Measurements from ENCODE around the gene ZBTB46. TPM values are rescaled to one million over a fixed set of nuclear protein-coding genes. Genes with fewer than 3 reads are reported as not detected.

Gene ZBTB46
- total RNA-seq, 2 experiments from 2014 or later: 4.6 to 5.5 TPM

DNA sequence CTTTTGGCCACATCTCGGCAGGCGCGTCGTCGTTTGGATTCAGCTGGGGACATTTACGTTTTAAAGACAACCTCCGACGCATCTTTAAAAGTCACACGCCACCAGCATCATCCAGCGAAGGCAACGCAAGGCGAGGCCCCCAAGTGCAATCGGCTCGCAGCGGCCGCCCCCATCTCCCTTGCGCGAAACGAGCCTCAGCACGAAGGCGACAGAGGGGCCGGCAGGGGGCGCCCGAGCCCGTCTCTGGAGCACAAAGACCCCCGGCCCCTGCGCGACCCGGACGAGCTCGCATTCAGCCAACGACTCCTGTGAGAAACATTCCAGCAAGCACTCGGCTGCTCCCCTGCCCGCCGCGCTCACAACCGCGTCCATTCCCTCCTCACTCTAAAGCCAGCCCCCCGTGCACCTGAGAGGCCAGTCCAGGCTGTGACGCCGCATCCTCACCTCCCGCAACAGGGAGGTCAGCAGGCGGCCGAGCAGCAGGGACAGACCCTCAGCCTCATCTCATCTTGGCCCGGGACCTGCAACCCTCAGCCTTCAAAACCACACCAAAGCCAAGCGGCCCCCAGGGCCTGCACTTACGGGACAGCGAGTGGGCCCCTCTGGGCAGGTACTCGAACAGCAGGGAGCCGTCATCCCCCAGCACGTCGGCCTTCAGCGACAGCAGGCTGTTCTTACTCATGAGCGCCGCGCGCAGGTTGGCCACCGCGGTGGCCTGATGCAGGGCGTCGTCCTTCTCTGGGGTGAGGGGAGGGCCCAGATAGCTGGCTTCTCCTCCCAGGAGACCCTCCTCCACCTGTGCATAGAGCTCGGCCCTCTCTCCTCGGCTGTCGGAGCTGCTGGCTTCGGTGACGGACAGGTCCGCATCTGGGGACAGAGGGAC is 55.7 kb downstream of the ZBTB46 start:
- no peaks in the 10 kb centered on the region for H3K36me3 Mint-ChIP-seq
- intact Hi-C loops (cut with micrococcal nuclease): no loop called here
- peak; percentile 24 for DNase-seq

DNA sequence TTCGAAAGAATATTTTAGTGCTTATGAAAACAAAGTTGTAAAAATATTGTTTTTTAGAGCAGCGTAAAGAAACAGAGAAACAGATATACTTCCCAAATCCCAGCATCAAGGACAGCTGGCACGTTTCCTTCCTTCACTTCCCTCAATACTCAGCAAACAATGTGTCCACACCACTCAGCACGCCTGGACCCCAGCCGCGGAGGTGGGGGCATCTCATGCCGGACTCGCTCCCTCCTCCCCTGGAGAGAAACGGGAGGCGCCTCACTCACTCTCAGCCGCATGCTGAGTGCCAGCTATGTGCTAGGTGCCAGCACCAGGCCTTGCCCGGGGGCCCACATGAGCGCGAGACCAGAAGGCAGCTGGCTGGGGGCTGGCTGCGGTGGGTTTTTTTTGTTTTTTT is 56.8 kb downstream of the ZBTB46 start:
- POLR2A ChIA-PET: no interaction called here

More for the DNA sequence above, 55.7 kb downstream of the ZBTB46 start:
- Mint-ChIP-seq H3K4me1 (ENCODE audit: low read depth) (no peaks in the 10 kb centered on the region), H3K9me3 (no peaks in the 10 kb centered on the region), H3K27ac (no peak overlapping the region), H3K4me3 (no peak overlapping the region), H3K27me3 (no peaks in the 10 kb centered on the region)
- ChIA-PET CTCF (interaction anchor here (0.5 to 2.2 kb wide), 9 partner anchors 9 to 344 kb away, joined by 3 to 8 read pairs (median 4); partner anchors contain the start of gene TPD52L2), POLR2A (no interaction called here)

DNA sequence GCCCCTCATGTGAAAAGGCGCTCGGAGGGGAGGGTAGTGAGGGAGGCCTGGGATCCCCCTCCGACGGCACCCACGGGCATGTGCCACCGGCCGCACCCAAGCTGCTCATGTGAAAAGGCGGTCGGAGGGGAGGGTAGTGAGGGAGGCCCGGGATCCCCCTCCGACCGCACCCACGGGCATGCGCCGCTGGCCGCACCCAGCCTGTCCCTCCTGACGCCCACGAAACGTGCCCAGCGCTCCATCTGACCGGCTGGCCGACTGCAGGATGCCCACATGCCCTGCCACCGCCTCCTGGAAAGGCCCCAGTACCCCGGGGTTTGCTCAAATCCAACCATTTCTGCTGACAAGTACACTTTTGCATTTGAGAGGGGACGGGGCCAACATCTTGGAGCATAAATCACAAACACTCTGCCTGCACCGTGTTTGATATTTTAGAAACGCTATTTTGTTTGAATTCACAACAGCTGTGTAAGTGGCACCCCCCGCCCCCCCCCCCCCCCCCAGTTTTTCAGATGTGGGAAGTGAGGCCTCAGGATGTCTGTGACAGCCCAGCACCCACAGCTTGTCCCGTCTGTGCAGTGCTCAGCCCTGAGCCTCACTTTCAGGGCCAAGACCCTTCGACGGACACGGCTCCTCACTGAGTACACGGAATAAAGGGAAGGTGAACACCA is 57.4 kb downstream of the ZBTB46 start:
- intact Hi-C loops (cut with micrococcal nuclease): no loop called here
- Mint-ChIP-seq H3K36me3 (no peaks in the 10 kb centered on the region), H3K27me3 (no peaks in the 10 kb centered on the region), H3K9me3 (no peaks in the 10 kb centered on the region), H3K4me1 (ENCODE audit: low read depth) (no peaks in the 10 kb centered on the region), H3K4me3 (no peak overlapping the region), H3K27ac (no peak overlapping the region)
- ChIA-PET CTCF (interaction anchor here (1.3 to 2.2 kb wide), 2 partner anchors 11 to 12 kb away, joined by 5 to 7 read pairs; no protein-coding TSS in a partner anchor), POLR2A (interaction anchor here (0.6 kb wide), 1 partner anchor 39 kb away, joined by 3 read pairs; no protein-coding TSS in a partner anchor)
- DNase-seq: no peak

More for the DNA sequence above, 56.8 kb downstream of the ZBTB46 start:
- no peak for DNase-seq
- Mint-ChIP-seq H3K36me3 (no peaks in the 10 kb centered on the region), H3K9me3 (no peaks in the 10 kb centered on the region), H3K27me3 (no peaks in the 10 kb centered on the region), H3K4me1 (ENCODE audit: low read depth) (no peaks in the 10 kb centered on the region), H3K4me3 (no peak overlapping the region), H3K27ac (no peak overlapping the region)
- CTCF ChIA-PET: interaction anchor here (0.6 to 2.2 kb wide), 5 partner anchors 10 to 345 kb away, joined by 3 to 7 read pairs (median 4); no protein-coding TSS in a partner anchor
- intact Hi-C loops (cut with micrococcal nuclease): no loop called here

DNA sequence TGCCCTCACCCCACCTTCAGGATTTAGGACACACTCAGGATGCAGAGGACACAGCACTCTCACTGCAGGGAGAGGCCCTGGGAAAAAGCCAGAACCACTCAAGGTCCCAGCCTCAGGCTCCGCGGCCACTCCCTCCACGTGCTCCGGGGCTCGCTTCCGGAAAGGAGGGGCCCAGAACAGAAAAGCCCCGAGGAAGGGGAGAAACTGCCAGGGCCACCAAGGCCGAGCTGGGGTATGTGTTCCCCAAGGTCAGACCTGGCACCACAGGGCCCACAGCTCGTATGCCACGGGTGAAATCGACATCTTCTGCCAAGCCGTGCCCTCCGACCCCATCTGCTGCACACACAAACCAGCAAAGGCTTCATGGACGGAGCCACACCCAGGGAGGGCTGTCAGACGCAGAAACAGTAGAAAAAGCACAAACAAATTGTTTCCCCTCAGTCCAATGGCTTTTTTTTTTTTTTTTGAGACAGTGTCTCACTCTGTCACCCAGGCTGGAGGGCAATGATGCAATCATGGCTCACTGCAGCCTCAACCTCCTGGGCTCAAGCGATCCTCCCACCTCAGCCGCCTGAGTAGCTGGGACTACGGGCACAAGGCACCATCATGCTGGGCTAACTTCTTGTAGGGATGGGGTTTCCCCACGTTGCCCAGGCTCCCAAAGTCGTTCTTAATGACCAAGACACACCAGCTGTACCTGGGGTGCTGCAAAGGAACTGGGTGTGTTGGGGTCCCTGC is 58.1 kb downstream of the ZBTB46 start:
- ChIA-PET POLR2A (interaction anchor here (0.6 kb wide), 1 partner anchor 38 kb away, joined by 3 read pairs; no protein-coding TSS in a partner anchor), CTCF (interaction anchor here (1.1 kb wide), 1 partner anchor 14 kb away, joined by 3 read pairs; no protein-coding TSS in a partner anchor)
- no peaks in the 10 kb centered on the region for H3K27me3 Mint-ChIP-seq
- H3K4me3 Mint-ChIP-seq: no peak overlapping the region
- intact Hi-C loops (cut with micrococcal nuclease): no loop called here
- H3K9me3 Mint-ChIP-seq: no peaks in the 10 kb centered on the region
- no peaks in the 10 kb centered on the region for H3K36me3 Mint-ChIP-seq
- H3K27ac Mint-ChIP-seq: no peak overlapping the region
- DNase-seq: no peak
- H3K4me1 Mint-ChIP-seq (ENCODE audit: low read depth): no peaks in the 10 kb centered on the region

DNA sequence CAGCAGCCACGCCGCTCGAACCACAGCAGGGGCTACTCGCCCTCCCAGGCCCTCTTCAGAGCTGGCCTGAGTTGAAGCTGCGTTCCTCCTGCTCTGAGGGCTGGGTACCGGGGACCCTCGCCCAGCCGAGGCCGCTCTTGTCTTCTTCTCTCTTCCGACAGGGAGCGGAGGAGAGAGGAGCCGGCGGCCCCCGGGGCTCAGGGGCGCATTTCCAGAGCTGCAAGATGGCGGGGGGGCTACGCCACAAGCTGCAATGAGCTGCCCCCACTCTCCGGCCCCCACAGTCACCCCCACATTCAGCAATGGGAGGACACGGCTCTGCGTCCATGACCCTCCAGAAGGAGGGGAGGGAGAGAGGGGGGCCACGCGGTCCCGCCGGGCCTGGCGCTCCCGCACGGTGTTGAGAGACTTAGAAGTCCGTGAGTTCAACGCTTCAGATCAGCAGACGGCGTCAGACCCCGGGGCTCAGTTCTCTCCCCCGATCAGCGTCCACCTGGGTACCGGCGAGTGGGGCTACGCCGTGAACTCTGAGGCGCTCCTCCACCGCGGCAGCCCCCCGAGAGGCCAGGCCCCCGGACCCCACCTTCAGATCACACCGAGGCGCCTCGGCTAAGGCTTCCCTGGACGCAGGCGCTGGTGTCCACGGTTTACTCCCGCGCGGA is 59.9 kb downstream of the ZBTB46 start:
- intact Hi-C loops (cut with micrococcal nuclease): no loop called here
- no peak overlapping the region for H3K4me3 Mint-ChIP-seq
- H3K36me3 Mint-ChIP-seq: no peaks in the 10 kb centered on the region
- no peak for DNase-seq
- ChIA-PET POLR2A (no interaction called here), CTCF (no interaction called here)
- no peaks in the 10 kb centered on the region for H3K4me1 Mint-ChIP-seq (ENCODE audit: low read depth)
- H3K27me3 Mint-ChIP-seq: no peaks in the 10 kb centered on the region
- no peaks in the 10 kb centered on the region for H3K9me3 Mint-ChIP-seq
- H3K27ac Mint-ChIP-seq: no peak overlapping the region

DNA sequence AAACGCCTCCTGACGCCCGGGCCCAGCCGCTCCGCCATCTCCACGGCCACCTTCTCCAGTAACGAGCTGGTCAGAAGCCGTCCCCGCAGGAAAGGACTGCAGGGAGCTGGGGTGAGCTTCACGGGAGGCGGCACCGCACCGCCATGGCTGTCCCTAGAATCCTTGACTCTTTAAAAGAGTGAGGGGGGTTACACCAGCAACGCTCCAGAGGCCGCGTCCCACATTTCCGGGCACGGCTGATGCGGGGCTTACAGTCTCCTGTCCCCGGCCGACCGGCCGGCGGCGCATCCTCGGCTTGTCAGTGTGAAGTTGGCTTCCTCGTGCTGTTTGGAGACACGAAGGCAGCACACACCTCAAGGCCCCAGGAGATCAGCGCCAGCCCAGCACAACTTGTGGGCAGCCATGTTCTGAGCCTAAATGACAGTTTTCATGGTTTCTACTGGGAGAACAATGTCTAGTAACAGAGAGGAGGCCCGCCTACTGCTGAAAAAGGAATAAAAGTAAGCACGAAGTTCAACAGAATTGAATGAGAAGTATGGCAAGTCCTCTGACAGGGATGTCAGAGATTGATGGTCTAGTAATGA is 61.1 kb downstream of the ZBTB46 start:
- no peaks in the 10 kb centered on the region for H3K36me3 Mint-ChIP-seq
- H3K4me3 Mint-ChIP-seq: no peak overlapping the region
- CTCF ChIA-PET: no interaction called here
- H3K4me1 Mint-ChIP-seq (ENCODE audit: low read depth): no peaks in the 10 kb centered on the region
- no peak overlapping the region for H3K27ac Mint-ChIP-seq
- H3K9me3 Mint-ChIP-seq: no peaks in the 10 kb centered on the region
- H3K27me3 Mint-ChIP-seq: no peaks in the 10 kb centered on the region
- DNase-seq: no peak
- intact Hi-C loops (cut with micrococcal nuclease): no loop called here
- POLR2A ChIA-PET: no interaction called here

DNA sequence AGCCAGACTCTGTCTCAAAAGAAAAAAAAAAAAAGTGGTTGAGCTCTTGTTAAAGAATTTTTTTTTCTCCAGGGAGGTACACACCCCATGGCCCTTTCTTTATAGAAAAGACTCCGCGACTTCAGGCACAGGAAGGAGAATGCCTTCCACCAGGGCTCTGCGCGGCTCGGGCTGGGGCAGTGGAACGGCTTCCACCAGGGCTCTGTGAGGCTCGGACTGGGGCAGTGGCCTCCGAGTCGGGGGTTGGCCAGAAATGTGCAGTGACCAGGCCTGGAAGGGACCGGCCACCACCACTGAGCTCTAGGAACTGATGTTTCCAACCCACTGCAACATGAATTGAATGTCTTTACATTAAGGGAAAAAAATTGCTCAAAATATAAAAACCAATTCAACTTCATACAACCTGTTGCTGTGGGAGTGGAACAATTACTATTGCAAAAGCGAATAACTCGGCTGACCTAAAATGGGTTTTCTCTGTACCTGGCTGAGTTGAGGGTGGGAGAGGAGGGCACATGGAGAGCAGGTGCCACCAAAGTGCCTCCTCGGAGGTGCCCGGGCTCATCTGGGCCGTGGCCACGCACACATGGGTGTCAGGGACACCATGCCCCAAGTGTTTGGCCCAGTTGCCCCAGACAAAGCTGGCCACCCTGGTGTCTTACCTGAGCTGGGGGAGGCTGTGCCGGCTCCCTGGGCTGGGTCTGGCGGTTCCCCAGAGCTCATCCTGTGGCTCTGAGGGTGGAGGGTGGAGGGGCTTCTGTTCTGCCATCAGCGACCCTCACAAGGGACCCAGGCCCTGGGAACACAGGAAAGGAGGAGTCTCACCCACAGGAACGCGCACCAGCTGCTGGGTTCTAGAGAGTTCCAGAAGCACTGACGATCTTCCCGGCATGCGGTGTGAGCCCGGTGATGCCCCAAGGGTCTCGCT is 62.2 kb downstream of the ZBTB46 start:
- H3K4me3 Mint-ChIP-seq: no peak overlapping the region
- CTCF ChIA-PET: interaction anchor here (0.7 kb wide), 1 partner anchor 102 kb away, joined by 3 read pairs; no protein-coding TSS in a partner anchor
- POLR2A ChIA-PET: no interaction called here
- H3K4me1 Mint-ChIP-seq (ENCODE audit: low read depth): no peaks in the 10 kb centered on the region
- no peaks in the 10 kb centered on the region for H3K27me3 Mint-ChIP-seq
- H3K27ac Mint-ChIP-seq: no peak overlapping the region
- H3K36me3 Mint-ChIP-seq: no peaks in the 10 kb centered on the region
- no peak for DNase-seq
- H3K9me3 Mint-ChIP-seq: no peaks in the 10 kb centered on the region
- intact Hi-C loops (cut with micrococcal nuclease): no loop called here

DNA sequence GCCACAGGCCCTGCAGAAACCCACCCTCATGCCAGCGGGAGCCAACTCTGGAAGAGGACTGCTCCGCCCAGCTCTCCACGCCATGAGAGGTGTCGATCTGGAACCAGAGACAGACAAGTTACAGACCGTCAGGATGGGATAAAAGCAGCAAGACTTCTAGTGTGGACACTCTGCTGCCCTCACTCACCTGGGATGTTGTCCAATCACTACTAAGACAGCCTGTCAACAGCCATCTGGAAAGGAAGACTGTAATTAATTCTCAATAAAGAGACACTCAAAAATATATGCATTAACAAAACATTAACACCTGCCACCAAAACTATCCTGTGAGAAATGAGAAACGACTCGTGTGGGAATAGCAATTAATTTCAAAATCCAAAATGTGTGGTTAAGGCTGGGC is 63.2 kb downstream of the ZBTB46 start:
- POLR2A ChIA-PET: no interaction called here
- DNase-seq: no peak
- H3K27ac Mint-ChIP-seq: no peak overlapping the region

DNA sequence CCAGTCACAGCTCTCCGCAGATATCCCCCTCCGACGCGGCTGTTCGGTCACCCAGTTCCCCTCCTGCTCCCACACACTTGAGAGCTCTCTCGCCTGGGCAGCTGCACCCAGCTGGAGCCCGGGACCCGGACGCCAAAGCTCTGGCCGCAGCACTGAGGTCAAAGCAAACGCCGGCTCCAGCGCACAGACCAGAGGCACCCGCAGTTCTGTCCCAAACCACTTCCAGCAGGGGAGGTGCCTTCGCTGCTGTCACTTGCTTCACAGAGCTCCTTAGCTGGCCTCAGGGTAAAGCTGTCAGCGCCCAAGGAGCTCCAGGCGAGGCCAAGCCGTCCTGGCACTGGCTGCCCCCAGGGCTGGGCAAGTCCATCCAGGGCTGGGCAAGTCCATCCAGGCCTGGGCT is 63.6 kb downstream of the ZBTB46 start:
- no peak for DNase-seq
- H3K4me3 Mint-ChIP-seq: no peak overlapping the region
- no peaks in the 10 kb centered on the region for H3K4me1 Mint-ChIP-seq (ENCODE audit: low read depth)
- ChIA-PET POLR2A (no interaction called here), CTCF (interaction anchor here (0.8 kb wide), 1 partner anchor 17 kb away, joined by 3 read pairs; no protein-coding TSS in a partner anchor)
- no peaks in the 10 kb centered on the region for H3K27me3 Mint-ChIP-seq
- intact Hi-C loops (cut with micrococcal nuclease): no loop called here
- no peaks in the 10 kb centered on the region for H3K36me3 Mint-ChIP-seq
- no peak overlapping the region for H3K27ac Mint-ChIP-seq
- H3K9me3 Mint-ChIP-seq: no peaks in the 10 kb centered on the region

More for the DNA sequence above, 63.2 kb downstream of the ZBTB46 start:
- Mint-ChIP-seq H3K4me3 (no peak overlapping the region), H3K27me3 (no peaks in the 10 kb centered on the region), H3K36me3 (no peaks in the 10 kb centered on the region), H3K4me1 (ENCODE audit: low read depth) (no peaks in the 10 kb centered on the region), H3K9me3 (no peaks in the 10 kb centered on the region)
- CTCF ChIA-PET: interaction anchor here (0.7 kb wide), 1 partner anchor 101 kb away, joined by 3 read pairs; no protein-coding TSS in a partner anchor
- intact Hi-C loops (cut with micrococcal nuclease): no loop called here

DNA sequence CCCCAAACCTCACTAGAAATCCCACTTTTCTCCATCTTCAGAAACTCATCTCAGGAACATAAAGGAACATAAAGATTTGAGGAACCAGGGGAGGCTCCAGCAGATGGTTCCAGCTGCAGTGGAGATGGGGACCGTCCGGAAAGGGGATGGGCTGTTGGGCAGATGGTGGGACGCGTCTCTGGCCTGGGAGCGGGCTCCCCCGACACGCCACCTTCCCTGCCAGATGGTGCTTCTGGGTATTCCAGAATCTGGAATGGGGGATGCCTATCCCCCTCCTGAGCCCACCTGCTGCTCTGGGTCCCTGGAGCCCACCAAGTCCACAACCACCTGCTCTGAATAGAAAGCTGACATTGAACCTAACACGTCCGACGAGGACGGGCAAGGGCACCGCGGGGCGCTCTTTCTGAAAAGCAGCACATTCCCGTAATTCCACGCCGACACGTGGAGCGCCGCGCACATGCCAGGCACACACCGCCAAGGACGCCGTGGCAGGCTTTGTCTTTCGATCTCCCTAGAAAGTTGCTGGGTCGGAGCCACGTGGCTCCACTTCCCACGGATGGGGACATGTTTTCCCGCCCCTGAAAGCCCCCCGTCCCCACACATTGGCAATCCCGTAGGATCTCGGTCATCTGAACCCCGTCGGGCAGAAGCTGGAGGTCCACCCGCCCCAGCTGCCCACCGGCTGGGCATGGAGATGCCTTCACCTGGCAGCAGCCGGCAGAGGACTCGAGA is 64.2 kb downstream of the ZBTB46 start:
- H3K27me3 Mint-ChIP-seq: no peaks in the 10 kb centered on the region
- no peak overlapping the region for H3K27ac Mint-ChIP-seq
- H3K4me3 Mint-ChIP-seq: no peak overlapping the region
- H3K4me1 Mint-ChIP-seq (ENCODE audit: low read depth): no peaks in the 10 kb centered on the region
- POLR2A ChIA-PET: no interaction called here
- no peaks in the 10 kb centered on the region for H3K36me3 Mint-ChIP-seq
- intact Hi-C loops (cut with micrococcal nuclease): no loop called here
- H3K9me3 Mint-ChIP-seq: no peaks in the 10 kb centered on the region
- CTCF ChIA-PET: interaction anchor here (0.8 to 1.7 kb wide), 2 partner anchors 17 to 20 kb away, joined by 3 to 5 read pairs; no protein-coding TSS in a partner anchor
- DNase-seq: no peak
